Cardiac septum (tissue), 1 donor: ENCODE data around the gene CEP83. TPM values are rescaled to one million over a fixed set of nuclear protein-coding genes. Genes with fewer than 3 reads are reported as not detected.
"Not testable (repeated sequence)": the region's sequence is repeated elsewhere in the genome, so short reads cannot be mapped to it uniquely, and the experiment has no call there.

ENCODE experiments used
- DNase-seq: peaks from one replicate; pipeline ENCODE4 v3.0.0-alpha.2; 2020; ENCODE audit warnings: low spot score
- intact Hi-C: fragments of 100-400 bp; cut with DNase I; formaldehyde crosslinking; loops from one replicate; pipeline ENCODE4 v1.14.0; 2022
- long read RNA-seq: library from polyadenylated mRNA; unstranded; transcript quantifications from one replicate; pipeline ENCODE4 v2.0.0, GENCODE V29; 2021
- total RNA-seq: library from RNA; stranded (reverse); fragmentation: NEBNext Ultra II Directional; extraction: Animal tissue kit (Norgen Biotek cat#: 25700); gene quantifications from one replicate; pipeline ENCODE4 v1.2.1, GENCODE V29; 2021
- donor health status: DM: no; HTN: no; CAD: no.

The CEP83 gene
- total RNA-seq, result 11.7 TPM
- long read RNA-seq, partial matches to known transcripts, result 3 of 18 reads
- long read RNA-seq, other reads (novel, unspliced or antisense), result 12 of 18 reads

DNA sequence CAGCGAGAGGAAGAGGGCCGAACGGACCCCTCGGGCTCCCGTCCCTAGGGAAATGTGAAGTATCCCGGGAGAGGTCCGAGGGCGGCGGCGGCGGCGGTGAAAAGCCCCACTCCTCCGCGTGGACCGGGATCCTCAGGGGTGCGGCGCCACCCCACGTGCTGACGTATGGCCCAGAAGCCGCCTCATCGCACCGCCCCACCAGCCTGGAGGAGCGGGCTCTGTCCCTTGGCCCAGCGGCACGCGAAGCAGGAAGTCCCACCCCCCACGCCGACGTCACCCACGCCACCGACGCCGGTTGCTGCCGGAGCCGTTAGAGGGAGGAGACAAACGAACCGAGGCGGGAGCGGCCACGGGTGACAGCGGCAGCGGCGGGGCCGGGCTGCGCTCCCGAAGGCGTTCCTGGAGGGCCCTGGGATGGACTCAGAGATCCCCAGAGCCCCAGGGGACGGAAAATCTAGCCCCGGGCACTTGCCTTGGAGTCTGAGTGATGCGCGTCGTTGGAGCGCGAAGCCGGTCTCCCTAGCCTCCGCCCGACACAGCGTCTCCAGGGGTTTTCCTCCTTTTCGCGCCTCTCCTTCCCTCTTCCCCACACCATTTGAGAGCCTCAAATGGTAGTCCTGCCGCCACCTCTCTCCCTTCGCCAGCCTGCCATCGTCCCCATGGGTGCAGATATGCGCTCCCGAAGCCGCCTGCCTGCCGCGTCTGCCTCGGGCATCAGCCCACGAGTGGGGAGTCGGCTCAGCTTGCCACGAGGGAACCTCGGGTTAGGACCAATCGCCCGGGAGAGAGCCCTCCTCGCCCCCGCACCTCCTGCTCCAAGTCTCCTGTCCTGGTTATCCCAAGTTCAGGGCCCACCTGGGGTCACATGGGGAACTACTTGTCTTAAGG, at the start of gene CEP83:
Gene CEP83, minus strand, starts transcription at position 140 of the 888 bp plus-strand sequence. CDS start 47,377 bp downstream, outside the sequence.
- intact Hi-C loops, result no loop called here
- peak; percentile 99 for DNase-seq

- intact Hi-C loops, result no loop called here
- no peak for DNase-seq
Measured at GRCh38 chr12:94509317-94509716, 49.6 kb upstream of the CEP83 start.

- intact Hi-C loops, result no loop called here
- no peak for DNase-seq
Measured at GRCh38 chr12:94507455-94507854, 47.8 kb upstream of the CEP83 start.

DNA sequence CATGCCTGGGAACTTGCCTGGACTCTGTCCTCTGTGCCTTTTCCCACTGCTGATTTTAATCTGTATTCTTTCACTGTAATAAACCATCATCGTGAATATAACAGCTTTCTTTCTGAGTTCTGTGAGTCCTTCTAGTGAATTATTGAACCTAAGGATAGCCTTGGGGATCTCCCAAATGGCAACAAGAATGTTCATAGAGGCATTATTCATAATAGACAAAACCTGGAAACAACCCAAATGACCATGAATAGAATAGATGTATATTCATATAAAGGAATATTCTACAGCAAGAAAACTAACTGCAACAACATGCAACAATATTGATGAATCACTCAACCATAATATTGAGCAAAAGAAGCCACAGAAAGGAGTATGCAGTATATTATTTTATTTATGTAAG, 44.7 kb upstream of the CEP83 start:
- intact Hi-C loops, result no loop called here
- DNase-seq, result no peak

- no peak for DNase-seq
- intact Hi-C loops, result no loop called here
Measured at GRCh38 chr12:94503619-94504018, 44.0 kb upstream of the CEP83 start.

GRCh38 chr12:94500831-94501567, 41.3 kb upstream of the CEP83 start:
- intact Hi-C loops, result no loop called here
- DNase-seq, result no peak

- DNase-seq, result no peak
- intact Hi-C loops, result no loop called here
Measured at GRCh38 chr12:94498698-94499097, 39.0 kb upstream of the CEP83 start.

- intact Hi-C loops, result no loop called here
Measured at GRCh38 chr12:94498073-94498472, 38.4 kb upstream of the CEP83 start.

DNA sequence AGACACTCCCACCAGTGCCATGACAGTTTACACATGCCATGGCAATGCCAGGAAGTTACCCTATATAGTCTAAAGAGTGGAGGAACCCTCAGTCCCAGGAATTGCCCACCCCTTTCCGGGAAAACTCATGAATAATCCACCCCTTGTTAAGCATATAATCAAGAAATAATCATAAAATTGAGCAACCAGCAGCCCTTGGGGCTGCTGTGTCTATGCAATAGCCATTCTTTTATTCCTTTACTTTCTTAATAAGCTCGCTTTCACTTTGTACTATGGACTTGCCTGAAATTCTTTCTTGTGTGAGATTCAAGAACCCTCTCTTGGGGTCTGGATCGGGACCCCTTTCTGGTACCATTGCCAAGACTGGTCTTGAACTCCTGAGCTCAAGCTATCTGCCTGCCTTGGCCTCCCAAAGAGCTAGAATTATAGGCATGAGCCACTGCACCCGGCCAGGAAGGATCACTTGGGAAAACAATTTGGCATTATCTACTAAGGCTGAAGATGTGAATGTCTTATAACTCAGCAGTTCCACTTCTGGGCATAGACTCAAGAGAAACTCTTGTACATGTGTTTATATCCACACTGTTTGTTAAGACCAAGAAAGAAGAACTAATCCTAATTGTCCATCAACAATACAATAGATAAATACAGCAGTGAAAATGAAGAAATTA, 35.9 kb upstream of the CEP83 start:
- no peak for DNase-seq
- intact Hi-C loops, result no loop called here

More at GRCh38 chr12:94498073-94498472, 38.4 kb upstream of the CEP83 start:
- no peak for DNase-seq

- no peak for DNase-seq
- intact Hi-C loops, result no loop called here
Measured at GRCh38 chr12:94491489-94491888, 31.8 kb upstream of the CEP83 start.

- no peak for DNase-seq
- intact Hi-C loops, result no loop called here
Measured at GRCh38 chr12:94488463-94488862, 28.8 kb upstream of the CEP83 start.

DNA sequence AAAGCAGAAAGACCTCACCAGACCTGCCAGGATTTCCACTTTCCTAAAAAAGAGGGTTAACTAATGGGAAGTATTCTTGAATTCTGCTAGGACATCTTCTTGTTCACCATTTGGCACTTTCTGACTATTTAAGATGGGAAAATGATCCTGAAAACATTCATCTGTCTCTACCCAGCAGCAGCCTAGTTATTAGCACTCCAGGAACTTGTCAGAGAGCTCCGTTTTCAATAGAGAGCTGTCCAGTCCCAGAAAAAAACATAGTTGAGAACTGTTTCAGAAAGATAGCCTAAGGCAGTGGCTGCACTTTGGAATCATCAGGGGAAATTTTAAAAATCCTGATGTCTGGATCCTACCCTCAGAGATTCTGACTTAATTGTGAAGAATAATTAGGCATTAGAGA, 22.1 kb upstream of the CEP83 start:
- no peak for DNase-seq
- intact Hi-C loops, result no loop called here

DNA sequence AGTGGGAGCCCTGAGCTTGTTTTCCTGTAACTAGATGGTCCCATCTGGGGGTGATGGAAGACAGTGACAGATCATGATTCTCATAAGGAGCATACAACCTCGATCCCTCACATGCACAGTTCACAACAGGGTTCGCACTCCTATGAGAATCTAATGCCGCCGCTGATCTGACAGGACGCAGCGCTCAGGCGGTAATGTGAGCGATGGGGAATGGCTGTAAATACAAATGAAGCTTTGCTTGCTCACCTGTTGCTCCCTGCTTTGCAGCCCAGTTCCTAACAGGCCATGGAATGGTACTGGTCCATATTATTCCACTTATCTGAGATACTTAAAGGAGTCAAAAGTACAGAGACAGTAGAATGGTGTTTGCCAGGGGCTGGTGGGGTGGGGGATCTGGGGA, 9.9 kb upstream of the CEP83 start:
- intact Hi-C loops, result no loop called here
- no peak for DNase-seq

DNA sequence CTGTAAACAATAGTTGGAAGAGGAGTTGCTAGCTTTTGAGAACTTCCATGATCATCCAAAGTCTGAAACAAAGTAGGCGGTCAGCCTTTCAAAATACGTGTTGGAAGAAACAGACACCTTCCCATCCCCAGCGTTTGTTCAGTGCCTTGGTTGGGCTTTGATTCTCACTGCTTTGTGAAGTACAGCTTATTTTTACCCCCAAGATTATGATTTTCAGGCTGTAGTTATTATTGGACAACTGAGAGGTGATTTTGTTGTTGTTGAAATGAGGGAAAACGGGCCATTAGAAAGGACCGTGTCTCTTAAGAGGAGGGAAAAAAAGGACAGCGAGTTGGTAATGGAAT, 921 bp upstream of the CEP83 start:
- intact Hi-C loops, result no loop called here

DNA sequence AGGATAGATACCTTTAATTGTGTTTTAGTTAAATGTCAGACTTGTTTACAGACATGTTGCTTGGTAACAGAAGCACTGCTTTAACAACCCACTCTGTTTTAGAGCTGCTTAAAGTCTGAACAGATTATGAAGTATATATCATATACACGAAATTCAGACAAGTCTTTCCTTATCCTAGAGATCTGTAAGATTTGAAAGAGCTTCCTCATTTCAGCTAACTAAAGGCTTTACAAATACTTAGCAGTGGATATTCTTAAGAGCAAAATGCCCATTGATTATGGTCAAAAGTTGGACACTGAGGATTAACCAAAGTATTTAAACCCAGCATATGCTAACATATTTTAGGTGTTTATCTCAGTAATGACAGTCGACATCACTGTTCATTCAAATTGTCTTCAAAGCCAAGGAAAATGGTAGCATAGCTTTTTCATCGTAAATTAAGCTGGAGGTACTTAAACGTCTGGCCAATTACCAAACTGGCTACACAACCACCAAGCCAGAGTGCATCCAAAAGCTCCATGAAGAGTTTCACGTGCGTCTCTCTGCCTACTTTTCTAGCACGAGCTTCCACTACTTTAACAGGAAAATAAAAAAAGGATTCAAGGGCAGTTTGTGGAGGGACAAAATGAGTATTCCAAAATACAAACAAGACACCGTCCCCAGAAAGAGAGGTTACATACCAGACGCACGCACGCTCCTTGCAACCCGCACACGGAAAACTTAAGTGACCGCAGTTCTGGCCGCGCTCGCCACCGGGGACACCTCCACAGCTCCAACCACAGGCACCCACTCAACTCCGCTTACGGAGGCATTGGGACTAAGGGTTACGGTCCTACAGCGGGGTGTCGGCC, 565 bp downstream of the CEP83 start:
- intact Hi-C loops, result no loop called here
- DNase-seq, result no peak

More for the DNA sequence above, 921 bp upstream of the CEP83 start:
- DNase-seq, result no peak

- no peak for DNase-seq
- intact Hi-C loops, result no loop called here
Measured at GRCh38 chr12:94457311-94457710, 2.4 kb downstream of the CEP83 start.

DNA sequence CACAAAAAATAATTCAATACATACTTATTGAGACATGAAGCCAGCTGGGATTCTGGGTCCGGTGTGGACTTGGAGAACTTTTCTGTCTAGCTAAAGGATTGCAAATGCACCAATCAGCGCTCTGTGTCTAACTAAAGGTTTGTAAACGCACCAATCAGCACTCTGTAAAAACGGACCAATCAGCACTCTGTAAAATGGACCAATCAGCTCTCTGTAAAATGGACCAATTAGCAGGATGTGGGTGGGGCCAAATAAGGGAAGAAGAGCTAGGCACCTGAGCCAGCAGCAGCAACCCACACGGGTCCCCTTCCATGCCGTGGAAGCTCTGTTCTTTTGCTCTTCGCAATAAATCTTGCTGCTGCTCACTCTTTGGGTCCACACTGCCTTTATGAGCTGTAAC, 5.3 kb downstream of the CEP83 start:
- intact Hi-C loops, result not testable (repeated sequence)

DNA sequence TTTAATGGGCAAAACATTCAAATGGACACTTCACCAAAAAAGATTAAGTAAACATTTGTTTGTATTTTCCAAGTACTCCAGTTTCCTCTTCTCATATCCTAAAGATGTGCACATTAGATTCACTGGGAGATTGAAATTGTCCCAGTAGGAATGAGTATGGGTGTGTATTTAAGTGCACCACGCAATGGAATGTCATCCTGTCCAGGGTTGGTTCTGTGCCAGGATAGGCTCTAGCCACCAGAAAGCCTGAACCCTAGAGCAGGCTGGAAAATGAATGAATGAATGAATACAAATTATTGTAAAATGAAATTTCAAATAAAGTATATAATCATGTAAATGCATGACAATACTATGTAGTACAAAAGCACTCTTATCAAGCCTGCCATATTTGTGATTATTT, 14.0 kb downstream of the CEP83 start:
- intact Hi-C loops, result no loop called here
- no peak for DNase-seq

More for the DNA sequence above, 5.3 kb downstream of the CEP83 start:
- not testable (repeated sequence) for DNase-seq

- intact Hi-C loops, result no loop called here
- no peak for DNase-seq
Measured at GRCh38 chr12:94437303-94437702, 22.4 kb downstream of the CEP83 start.
